A549 (cell line): ENCODE data around the gene ATP5PD.

ENCODE experiments used
- CEBPB ChIP-seq, 2 experiments: fragments of >200 bp in 1 of 2; sonication (Bioruptor Twin) in 1 of 2; formaldehyde crosslinking in 1 of 2; IDR thresholded peaks; 2 replicates each; pipeline ENCODE4 v1.6.1; 2012 to 2016
- CHD2 ChIP-seq: fragments of 150-350 bp; IDR thresholded peaks from 2 replicates; pipeline ENCODE4 v1.6.1; 2014; ENCODE audit warnings: low read length; ENCODE audit not compliant: partially characterized antibody
- GATA3 ChIP-seq: IDR thresholded peaks from 2 replicates; pipeline ENCODE4 v1.6.1; 2012; ENCODE audit warnings: borderline replicate concordance
- SMC3 ChIP-seq: fragments of >200 bp; sonication (Bioruptor Twin); formaldehyde crosslinking; IDR thresholded peaks from 3 replicates; pipeline ENCODE4 v1.6.1; 2018; ENCODE audit warnings: inconsistent platforms
- TP53 ChIP-seq: fragments of 250-450 bp; sonication (Bioruptor Pico); IDR thresholded peaks from 2 replicates; pipeline ENCODE4 v1.5.0; 2021; ENCODE audit warnings: mild to moderate bottlenecking, moderate library complexity
- TF ChIP-seq, protein P1 (sequence below): fragments of >200 bp; sonication (Bioruptor Twin); formaldehyde crosslinking; IDR thresholded peaks from 3 replicates; pipeline ENCODE4 v1.5.1; 2016
- TF ChIP-seq, protein P2 (sequence below): IDR thresholded peaks from 2 replicates; pipeline ENCODE4 v1.6.1; 2012
- TF ChIP-seq, protein P3 (sequence below): fragments of 200-600 bp; sonication (generic); IDR thresholded peaks from 2 replicates; pipeline ENCODE4 v1.6.1; 2016; ENCODE audit warnings: antibody characterized with exemption, mild to moderate bottlenecking, moderate library complexity

DNA sequence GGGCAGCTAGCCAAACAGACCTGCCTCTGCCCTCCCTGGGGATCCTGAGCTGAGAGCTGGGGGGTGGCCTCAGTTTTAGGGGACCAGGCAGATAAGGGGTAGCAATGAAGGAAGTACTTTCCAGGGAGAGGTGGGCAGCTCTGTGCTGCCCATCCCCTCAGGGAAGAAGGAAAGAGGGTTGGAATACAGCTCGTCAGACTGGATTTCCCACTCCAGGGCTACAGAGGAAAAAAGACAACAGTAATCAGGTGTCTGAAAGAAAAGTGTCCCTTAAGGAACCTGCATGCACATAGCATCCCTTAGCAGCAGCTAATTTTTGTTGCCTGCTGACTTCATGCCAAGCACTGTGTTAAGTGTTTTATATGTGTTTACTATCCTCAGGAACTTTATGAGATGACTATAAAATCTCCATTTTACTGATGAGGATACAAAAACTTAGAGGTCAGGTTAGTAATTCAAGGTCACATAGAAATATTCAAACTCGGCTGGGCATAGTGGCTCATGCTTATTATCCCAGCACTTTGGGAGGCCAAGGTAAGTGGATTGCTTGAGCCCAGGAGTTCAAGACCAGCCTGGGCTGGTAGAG, 37.5 kb downstream of the ATP5PD start:
- TF ChIP-seq, protein P1, sequence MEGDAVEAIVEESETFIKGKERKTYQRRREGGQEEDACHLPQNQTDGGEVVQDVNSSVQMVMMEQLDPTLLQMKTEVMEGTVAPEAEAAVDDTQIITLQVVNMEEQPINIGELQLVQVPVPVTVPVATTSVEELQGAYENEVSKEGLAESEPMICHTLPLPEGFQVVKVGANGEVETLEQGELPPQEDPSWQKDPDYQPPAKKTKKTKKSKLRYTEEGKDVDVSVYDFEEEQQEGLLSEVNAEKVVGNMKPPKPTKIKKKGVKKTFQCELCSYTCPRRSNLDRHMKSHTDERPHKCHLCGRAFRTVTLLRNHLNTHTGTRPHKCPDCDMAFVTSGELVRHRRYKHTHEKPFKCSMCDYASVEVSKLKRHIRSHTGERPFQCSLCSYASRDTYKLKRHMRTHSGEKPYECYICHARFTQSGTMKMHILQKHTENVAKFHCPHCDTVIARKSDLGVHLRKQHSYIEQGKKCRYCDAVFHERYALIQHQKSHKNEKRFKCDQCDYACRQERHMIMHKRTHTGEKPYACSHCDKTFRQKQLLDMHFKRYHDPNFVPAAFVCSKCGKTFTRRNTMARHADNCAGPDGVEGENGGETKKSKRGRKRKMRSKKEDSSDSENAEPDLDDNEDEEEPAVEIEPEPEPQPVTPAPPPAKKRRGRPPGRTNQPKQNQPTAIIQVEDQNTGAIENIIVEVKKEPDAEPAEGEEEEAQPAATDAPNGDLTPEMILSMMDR: no peak
- TF ChIP-seq SMC3 (no peak), CEBPB (IDR thresholded peaks at IDR 0.05) (no peak), GATA3 (no peak), TP53 (CRISPR knock-in tag) (no peak), CHD2 (no peak)
- TF ChIP-seq, protein P2, sequence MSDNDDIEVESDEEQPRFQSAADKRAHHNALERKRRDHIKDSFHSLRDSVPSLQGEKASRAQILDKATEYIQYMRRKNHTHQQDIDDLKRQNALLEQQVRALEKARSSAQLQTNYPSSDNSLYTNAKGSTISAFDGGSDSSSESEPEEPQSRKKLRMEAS: no peak
- TF ChIP-seq, protein P3, sequence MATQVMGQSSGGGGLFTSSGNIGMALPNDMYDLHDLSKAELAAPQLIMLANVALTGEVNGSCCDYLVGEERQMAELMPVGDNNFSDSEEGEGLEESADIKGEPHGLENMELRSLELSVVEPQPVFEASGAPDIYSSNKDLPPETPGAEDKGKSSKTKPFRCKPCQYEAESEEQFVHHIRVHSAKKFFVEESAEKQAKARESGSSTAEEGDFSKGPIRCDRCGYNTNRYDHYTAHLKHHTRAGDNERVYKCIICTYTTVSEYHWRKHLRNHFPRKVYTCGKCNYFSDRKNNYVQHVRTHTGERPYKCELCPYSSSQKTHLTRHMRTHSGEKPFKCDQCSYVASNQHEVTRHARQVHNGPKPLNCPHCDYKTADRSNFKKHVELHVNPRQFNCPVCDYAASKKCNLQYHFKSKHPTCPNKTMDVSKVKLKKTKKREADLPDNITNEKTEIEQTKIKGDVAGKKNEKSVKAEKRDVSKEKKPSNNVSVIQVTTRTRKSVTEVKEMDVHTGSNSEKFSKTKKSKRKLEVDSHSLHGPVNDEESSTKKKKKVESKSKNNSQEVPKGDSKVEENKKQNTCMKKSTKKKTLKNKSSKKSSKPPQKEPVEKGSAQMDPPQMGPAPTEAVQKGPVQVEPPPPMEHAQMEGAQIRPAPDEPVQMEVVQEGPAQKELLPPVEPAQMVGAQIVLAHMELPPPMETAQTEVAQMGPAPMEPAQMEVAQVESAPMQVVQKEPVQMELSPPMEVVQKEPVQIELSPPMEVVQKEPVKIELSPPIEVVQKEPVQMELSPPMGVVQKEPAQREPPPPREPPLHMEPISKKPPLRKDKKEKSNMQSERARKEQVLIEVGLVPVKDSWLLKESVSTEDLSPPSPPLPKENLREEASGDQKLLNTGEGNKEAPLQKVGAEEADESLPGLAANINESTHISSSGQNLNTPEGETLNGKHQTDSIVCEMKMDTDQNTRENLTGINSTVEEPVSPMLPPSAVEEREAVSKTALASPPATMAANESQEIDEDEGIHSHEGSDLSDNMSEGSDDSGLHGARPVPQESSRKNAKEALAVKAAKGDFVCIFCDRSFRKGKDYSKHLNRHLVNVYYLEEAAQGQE: no peak
